ENCODE results near the gene DAZAP2.

DNA sequence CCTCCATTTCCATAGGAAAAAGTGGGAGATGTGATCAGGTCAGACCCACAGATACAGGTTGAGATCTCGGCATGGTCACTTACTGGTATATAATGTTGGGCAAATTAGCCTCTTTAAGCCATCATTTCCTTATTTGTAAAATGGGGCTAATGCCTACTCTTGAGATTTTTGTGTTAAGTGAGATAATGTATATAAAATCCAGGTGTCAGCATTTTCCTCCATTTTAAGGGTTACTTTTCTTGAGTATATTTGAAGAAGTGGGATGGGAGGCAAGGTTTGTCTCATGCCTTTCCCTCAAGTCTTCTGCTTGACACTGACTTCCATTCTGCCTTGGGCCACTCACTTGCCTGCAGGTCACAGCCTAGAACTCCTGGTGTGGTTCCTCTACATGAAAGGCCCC lies 10.7 kb upstream of the DAZAP2 start:
- TF ChIP-seq CTCF (IDR thresholded peaks at IDR 0.05) (no peak), EZH2 (IDR thresholded peaks at IDR 0.05) (no peak), EZH2phosphoT487 (IDR thresholded peaks at IDR 0.05) (no peak)

Data from neural progenitor cell (in vitro differentiated cells).